Keratinocyte (primary cell): ENCODE measurements around the gene TPD52L1.

Source experiments
- EZH2 ChIP-seq: IDR thresholded peaks from one replicate; pipeline ENCODE4 v1.6.1; 2012; ENCODE audit warnings: inconsistent platforms, mild to moderate bottlenecking, low read length, moderate library complexity
- TF ChIP-seq, protein P1 (sequence below), 3 experiments: IDR thresholded peaks in 1 of 3; conservative IDR thresholded peaks in 1 of 3; optimal IDR thresholded peaks in 1 of 3; 2 replicates in 2 of 3; 3 replicates in 1 of 3; pipeline versions ENCODE3 to v1.5.1; 2011; ENCODE audit warnings: low read length in 3 of 3, mild to moderate bottlenecking in 3 of 3, moderate library complexity in 2 of 3, control low read depth in 1 of 3, inconsistent platforms in 1 of 3; ENCODE audit not compliant: insufficient read depth in 2 of 3; ENCODE audit errors: extremely low read depth in 1 of 3

DNA sequence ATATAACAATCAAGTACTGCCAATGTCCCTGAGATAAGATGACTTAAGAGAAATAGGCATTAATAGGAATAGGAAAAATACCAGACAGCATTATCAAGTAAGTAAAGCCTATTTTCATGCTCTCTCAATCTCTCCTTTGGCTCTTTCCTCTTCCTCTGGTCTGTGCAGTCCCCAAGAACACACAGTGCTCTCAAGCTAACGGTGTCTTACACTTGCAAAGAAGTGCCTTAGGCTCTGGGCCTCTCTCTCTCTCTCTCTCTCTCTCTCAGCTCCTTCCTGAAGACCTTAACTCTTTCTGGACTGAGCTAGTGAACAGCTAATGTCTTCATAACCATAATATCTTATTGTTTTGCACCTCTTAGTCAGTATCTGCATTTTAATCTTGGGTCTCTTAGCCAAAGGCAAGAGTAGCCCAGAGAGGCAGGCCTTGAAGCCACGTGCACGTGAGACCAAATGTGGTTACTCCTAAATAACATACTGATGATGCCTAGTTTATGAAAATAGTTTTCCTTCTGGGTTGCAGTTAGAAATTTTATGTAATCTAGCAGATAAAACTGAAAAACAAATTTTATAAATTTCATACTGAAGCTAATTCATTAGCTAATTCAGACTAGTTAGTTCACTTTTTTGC is 70.8 kb downstream of the TPD52L1 start:
- TF ChIP-seq, protein P1, sequence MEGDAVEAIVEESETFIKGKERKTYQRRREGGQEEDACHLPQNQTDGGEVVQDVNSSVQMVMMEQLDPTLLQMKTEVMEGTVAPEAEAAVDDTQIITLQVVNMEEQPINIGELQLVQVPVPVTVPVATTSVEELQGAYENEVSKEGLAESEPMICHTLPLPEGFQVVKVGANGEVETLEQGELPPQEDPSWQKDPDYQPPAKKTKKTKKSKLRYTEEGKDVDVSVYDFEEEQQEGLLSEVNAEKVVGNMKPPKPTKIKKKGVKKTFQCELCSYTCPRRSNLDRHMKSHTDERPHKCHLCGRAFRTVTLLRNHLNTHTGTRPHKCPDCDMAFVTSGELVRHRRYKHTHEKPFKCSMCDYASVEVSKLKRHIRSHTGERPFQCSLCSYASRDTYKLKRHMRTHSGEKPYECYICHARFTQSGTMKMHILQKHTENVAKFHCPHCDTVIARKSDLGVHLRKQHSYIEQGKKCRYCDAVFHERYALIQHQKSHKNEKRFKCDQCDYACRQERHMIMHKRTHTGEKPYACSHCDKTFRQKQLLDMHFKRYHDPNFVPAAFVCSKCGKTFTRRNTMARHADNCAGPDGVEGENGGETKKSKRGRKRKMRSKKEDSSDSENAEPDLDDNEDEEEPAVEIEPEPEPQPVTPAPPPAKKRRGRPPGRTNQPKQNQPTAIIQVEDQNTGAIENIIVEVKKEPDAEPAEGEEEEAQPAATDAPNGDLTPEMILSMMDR (optimal IDR thresholded peaks at IDR 0.05 in 1 of 3, IDR thresholded peaks at IDR 0.05 in 1 of 3, conservative IDR thresholded peaks at IDR 0.05 in 1 of 3; ENCODE audit: extremely low read depth in 1 of 3, insufficient read depth in 2 of 3, low read length in 3 of 3): no peak
- no peak for TF ChIP-seq EZH2
